Measurements from ENCODE around the gene C22orf42. TPM values are rescaled to one million over a fixed set of nuclear protein-coding genes. Genes with fewer than 3 reads are reported as not detected.

C22orf42 gene
- total RNA-seq: not detected in 2 replicates

DNA sequence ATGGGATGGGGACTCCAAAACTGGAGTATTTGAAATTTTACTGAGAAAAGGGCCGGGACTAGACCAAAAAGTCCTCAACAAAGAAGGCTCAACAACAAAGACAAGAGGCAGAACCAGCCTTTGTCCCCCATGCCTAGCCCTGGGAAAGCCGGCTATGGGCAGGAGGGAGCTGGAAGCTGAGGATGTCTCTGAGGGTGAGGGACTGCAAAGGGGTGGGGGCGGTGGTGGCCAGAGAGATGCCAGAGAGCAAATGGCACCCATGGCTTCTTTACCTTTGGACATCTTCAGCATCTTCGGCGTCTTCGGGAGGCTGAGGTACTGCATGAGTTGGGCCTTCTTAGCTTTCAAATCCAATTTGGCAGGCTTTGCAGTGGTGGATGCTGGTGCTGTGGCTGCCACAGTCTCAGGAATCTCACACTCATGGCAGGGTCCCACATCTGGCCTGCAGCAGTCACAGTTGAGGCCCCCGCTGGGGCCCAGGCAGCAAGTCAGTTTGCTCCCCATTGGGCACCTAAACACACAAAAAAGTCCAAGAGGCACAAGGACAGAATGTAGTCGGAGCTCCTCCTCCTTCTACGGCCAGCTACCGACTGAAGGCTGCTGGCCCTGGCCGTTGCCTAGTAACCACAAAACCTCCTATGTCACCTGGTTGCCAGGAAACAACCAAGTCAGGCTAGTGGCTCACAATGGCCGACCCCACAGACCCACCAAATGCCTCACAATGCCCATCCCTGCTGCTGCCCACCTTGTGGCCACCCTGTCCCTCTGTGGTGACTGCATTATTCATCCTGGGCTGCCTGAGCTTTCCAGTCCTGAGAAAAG, at the start of gene C22orf42:
Gene C22orf42 (minus strand): TSS at position 592 of the 822 bp plus-strand sequence. CDS start 88 bp downstream, at position 504.

GRCh38 chr22:32204856-32205722, 46.0 kb upstream of the C22orf42 start, which contains the start of gene RFPL2:
RFPL2 (minus strand) TSS chr22:32205073; CDS start chr22:32202451, 2,622 bp downstream.

Other genes starting within 250 kb of the C22orf42 start
- 49.9 and 98.7 TPM in 2 replicates for gene YWHAH, start 214.8 kb downstream of the C22orf42 start, total RNA-seq
- gene SLC5A1, start 116.0 kb downstream of the C22orf42 start, total RNA-seq: not detected in 2 replicates
- not detected in 2 replicates for gene RFPL2, start 45.8 kb upstream of the C22orf42 start, total RNA-seq
- 0.05 TPM in 1 of 2 replicates, not detected in the other for gene SLC5A4, start 96.0 kb upstream of the C22orf42 start, total RNA-seq
- not detected in 2 replicates for gene RFPL3, start 198.6 kb upstream of the C22orf42 start, total RNA-seq

Measured in smooth muscle cell of the umbilical artery (primary cell).